ENCODE measurements around the gene TADA3. TPM values are rescaled to one million over a fixed set of nuclear protein-coding genes. Genes with fewer than 3 reads are reported as not detected.

Gene TADA3
- total RNA-seq, 1 experiment from 2014 or later, result 85.4 TPM

DNA sequence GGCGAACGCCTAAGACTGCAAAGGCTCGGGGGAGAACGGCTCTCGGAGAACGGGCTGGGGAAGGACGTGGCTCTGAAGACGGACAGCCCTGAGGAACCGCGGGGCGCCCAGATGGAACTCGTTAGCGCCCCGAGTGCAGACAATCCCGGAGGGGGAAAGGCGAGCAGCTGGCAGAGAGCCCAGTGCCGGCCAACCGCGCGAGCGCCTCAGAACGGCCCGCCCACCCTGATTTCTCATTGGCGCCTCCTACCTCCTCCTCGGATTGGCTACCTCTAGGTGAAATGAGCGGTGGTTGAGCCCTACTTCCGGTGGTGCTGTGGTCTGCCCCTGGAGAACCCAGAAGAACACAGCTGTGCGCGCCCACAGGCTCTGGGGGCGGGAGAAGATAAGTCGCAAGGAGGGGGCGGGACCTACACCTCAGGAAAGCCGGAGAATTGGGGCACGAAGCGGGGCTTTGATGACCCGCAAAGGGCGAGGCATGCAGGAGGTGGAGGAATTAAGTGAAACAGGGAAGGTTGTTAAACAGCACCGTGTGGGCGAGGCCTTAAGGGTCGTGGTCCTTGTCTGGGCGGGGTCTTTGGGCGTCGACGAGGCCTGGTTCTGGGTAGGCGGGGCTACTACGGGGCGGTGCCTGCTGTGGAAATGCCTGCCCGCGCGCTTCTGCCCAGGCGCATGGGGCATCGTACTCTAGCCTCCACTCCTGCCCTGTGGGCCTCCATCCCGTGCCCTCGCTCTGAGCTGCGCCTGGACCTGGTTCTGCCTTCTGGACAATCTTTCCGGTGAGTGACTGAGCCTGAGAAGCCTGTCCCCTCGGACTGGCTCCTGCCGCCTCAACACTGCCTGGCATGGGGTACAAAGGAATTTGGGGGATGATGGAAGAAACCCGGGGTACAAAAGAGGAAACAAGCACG is 42.4 kb downstream of the TADA3 start, which contains the start of gene OGG1:
Gene OGG1 (plus strand): TSS at position 308 of the 911 bp plus-strand sequence. CDS start 335 bp downstream, at position 643.
- H3K4me3 ChIP-seq (ENCODE audit: low read length), result peak within 1 kb of the TSS; percentile 83
- intact Hi-C loops (cut with micrococcal nuclease), result loop anchor here (1.0 kb wide), 3 partner anchors 19 to 42 kb away; partner anchors contain the start of genes BRPF1 and TADA3
- peak within 1 kb of the TSS; percentile 94 for H3K4me2 ChIP-seq (ENCODE audit: low read length)
- H3K27ac ChIP-seq (ENCODE audit: low read length), result peak within 1 kb of the TSS; percentile 46
- H3K27me3 ChIP-seq (ENCODE audit: low read length), result no peaks in the 10 kb centered on the region
- peaks cover 21% of the 10 kb centered on the region for H3K79me2 ChIP-seq (ENCODE audit: low read length)
- ATAC-seq (peak; percentile 91), DNase-seq (peak; percentile 98)
- no peaks in the 10 kb centered on the region for H4K20me1 ChIP-seq (ENCODE audit: low read length)
- BruUV-seq (replicated peaks), result TSS peak; percentile 42
- H2AFZ ChIP-seq (ENCODE audit: low read length), result peak within 1 kb of the TSS; percentile 91
- no peak for TF ChIP-seq EZH2phosphoT487 (IDR thresholded peaks at IDR 0.05; ENCODE audit: borderline replicate concordance, low read length)
- TF ChIP-seq EZH2 (IDR thresholded peaks at IDR 0.05; ENCODE audit: low read length, unreplicated experiment), result no peak
- TF ChIP-seq, protein P1, sequence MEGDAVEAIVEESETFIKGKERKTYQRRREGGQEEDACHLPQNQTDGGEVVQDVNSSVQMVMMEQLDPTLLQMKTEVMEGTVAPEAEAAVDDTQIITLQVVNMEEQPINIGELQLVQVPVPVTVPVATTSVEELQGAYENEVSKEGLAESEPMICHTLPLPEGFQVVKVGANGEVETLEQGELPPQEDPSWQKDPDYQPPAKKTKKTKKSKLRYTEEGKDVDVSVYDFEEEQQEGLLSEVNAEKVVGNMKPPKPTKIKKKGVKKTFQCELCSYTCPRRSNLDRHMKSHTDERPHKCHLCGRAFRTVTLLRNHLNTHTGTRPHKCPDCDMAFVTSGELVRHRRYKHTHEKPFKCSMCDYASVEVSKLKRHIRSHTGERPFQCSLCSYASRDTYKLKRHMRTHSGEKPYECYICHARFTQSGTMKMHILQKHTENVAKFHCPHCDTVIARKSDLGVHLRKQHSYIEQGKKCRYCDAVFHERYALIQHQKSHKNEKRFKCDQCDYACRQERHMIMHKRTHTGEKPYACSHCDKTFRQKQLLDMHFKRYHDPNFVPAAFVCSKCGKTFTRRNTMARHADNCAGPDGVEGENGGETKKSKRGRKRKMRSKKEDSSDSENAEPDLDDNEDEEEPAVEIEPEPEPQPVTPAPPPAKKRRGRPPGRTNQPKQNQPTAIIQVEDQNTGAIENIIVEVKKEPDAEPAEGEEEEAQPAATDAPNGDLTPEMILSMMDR (conservative IDR thresholded peaks at IDR 0.05; ENCODE audit: low read depth, low read length), result no peak
- ChIA-PET POLR2A (ENCODE audit: unreplicated experiment) (interaction anchor here (0.6 to 1.0 kb wide), 4 partner anchors 43 to 790 kb away, joined by 3 to 7 read pairs (median 3); partner anchors contain the start of gene ARPC4), CTCF (interaction anchor here (0.5 to 0.6 kb wide), 3 partner anchors 134 to 1894 kb away, joined by 3 read pairs; partner anchors contain the start of gene VGLL4)
- peaks cover 24% of the 10 kb centered on the region for H3K36me3 ChIP-seq (ENCODE audit: low read depth, low read length)
- peaks cover 4% of the 10 kb centered on the region for H3F3A ChIP-seq (ENCODE audit: low read length, unreplicated experiment)
- H3K9ac ChIP-seq (ENCODE audit: low read length), result peak within 1 kb of the TSS; percentile 73
- H3K4me1 ChIP-seq (ENCODE audit: insufficient read depth, low read length), result peaks cover 28% of the 10 kb centered on the region
- no peaks in the 10 kb centered on the region for H3K9me3 ChIP-seq (ENCODE audit: low read length)
- no peaks in the 10 kb centered on the region for H3K9me2 ChIP-seq (replicated peaks; ENCODE audit: low read length)

DNA sequence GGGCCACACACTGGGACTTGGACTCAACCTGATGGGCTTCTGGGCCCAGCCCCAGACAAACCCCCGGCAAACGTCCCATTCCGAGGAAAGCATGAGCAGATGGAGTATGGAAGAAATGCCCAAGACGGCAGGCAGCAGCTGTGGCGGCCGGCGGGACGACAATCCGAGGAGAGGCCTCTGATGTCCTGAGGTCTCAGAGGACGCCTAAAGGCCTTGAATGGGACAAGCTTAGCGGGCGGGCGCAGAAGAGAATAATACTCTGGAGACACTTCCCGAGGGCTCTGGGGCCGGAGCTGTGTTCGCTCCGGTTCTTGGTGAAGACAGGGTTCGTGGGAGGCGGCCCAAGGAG is 43.0 kb downstream of the TADA3 start:
- peaks cover 4% of the 10 kb centered on the region for H3F3A ChIP-seq (ENCODE audit: low read length, unreplicated experiment)
- TF ChIP-seq EZH2 (IDR thresholded peaks at IDR 0.05; ENCODE audit: low read length, unreplicated experiment) (no peak), EZH2phosphoT487 (IDR thresholded peaks at IDR 0.05; ENCODE audit: borderline replicate concordance, low read length) (no peak)
- TF ChIP-seq, protein P1 (conservative IDR thresholded peaks at IDR 0.05; ENCODE audit: low read depth, low read length), result no peak
- H2AFZ ChIP-seq (ENCODE audit: low read length), result peak overlapping the region; percentile 91
- H3K4me2 ChIP-seq (ENCODE audit: low read length), result peak overlapping the region; percentile 94
- no peak for DNase-seq
- no peaks in the 10 kb centered on the region for H3K27me3 ChIP-seq (ENCODE audit: low read length)
- H3K9me3 ChIP-seq (ENCODE audit: low read length), result no peaks in the 10 kb centered on the region
- CTCF ChIA-PET, result interaction anchor here (0.5 kb wide), 1 partner anchor 396 kb away, joined by 3 read pairs; no protein-coding TSS in a partner anchor
- peaks cover 31% of the 10 kb centered on the region for H3K36me3 ChIP-seq (ENCODE audit: low read depth, low read length)
- peak overlapping the region; percentile 83 for H3K4me3 ChIP-seq (ENCODE audit: low read length)
- H3K9me2 ChIP-seq (replicated peaks; ENCODE audit: low read length), result no peaks in the 10 kb centered on the region
- H4K20me1 ChIP-seq (ENCODE audit: low read length), result no peaks in the 10 kb centered on the region
- H3K27ac ChIP-seq (ENCODE audit: low read length), result peak overlapping the region; percentile 46
- ATAC-seq, result peak; percentile 31
- peaks cover 24% of the 10 kb centered on the region for H3K4me1 ChIP-seq (ENCODE audit: insufficient read depth, low read length)
- TSS peak; percentile 77 for BruUV-seq (replicated peaks)
- POLR2A ChIA-PET (ENCODE audit: unreplicated experiment), result interaction anchor here (0.6 to 1.0 kb wide), 3 partner anchors 44 to 353 kb away, joined by 3 read pairs; partner anchors contain the start of gene ARPC4
- peak overlapping the region; percentile 73 for H3K9ac ChIP-seq (ENCODE audit: low read length)
- H3K79me2 ChIP-seq (ENCODE audit: low read length), result peaks cover 21% of the 10 kb centered on the region
- intact Hi-C loops (cut with micrococcal nuclease), result loop anchor here (1.0 kb wide), 2 partner anchors 18 to 33 kb away; partner anchors contain the start of gene BRPF1

Data from PC-3 (cell line).